ENCODE data around the gene EXT2. TPM values are rescaled to one million over a fixed set of nuclear protein-coding genes. Genes with fewer than 3 reads are reported as not detected.

EXT2 gene
- total and polyA plus RNA-seq, 2 of the 13 experiments (the other 11 are each of a cell fraction or from before 2014, with no cell fraction given) = 61.5 to 68.7 TPM

DNA sequence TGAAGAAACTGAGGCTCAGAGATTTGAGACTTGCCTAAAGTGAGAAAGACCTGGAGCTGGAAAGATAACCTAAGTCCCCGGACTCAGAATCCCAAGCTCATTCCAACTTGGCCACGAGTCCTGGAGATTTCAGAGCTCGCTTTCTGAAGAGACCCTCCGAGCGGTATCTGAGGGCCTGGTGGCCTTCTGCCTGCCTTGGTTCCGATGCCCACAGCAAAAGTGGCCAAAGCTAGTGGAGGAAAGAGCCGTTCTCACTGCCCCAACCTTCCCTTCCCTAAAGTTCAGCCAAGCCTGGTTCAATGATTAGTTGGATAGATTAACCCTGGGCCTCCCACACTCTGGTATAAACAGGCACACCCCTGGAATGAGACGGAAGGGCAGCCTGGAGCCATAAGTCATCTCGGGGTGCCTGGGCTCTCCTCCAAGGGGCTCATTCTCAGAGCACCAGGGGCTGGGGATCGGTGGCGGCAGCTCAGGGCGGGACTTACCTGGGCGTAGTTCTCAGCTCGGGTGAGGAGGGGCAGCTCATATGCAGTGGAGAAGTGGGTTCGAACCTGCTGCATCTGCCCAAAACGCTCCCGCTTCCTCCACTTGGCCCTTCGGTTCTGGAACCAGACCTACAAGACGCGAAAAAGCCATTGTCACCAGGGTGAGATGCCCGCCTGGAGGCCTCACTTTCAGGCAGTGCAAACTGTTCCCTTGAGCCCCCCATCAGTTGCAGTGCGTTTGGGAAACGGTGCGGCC lies 171.7 kb downstream of the EXT2 start (continued):
- TF ChIP-seq, protein P1, sequence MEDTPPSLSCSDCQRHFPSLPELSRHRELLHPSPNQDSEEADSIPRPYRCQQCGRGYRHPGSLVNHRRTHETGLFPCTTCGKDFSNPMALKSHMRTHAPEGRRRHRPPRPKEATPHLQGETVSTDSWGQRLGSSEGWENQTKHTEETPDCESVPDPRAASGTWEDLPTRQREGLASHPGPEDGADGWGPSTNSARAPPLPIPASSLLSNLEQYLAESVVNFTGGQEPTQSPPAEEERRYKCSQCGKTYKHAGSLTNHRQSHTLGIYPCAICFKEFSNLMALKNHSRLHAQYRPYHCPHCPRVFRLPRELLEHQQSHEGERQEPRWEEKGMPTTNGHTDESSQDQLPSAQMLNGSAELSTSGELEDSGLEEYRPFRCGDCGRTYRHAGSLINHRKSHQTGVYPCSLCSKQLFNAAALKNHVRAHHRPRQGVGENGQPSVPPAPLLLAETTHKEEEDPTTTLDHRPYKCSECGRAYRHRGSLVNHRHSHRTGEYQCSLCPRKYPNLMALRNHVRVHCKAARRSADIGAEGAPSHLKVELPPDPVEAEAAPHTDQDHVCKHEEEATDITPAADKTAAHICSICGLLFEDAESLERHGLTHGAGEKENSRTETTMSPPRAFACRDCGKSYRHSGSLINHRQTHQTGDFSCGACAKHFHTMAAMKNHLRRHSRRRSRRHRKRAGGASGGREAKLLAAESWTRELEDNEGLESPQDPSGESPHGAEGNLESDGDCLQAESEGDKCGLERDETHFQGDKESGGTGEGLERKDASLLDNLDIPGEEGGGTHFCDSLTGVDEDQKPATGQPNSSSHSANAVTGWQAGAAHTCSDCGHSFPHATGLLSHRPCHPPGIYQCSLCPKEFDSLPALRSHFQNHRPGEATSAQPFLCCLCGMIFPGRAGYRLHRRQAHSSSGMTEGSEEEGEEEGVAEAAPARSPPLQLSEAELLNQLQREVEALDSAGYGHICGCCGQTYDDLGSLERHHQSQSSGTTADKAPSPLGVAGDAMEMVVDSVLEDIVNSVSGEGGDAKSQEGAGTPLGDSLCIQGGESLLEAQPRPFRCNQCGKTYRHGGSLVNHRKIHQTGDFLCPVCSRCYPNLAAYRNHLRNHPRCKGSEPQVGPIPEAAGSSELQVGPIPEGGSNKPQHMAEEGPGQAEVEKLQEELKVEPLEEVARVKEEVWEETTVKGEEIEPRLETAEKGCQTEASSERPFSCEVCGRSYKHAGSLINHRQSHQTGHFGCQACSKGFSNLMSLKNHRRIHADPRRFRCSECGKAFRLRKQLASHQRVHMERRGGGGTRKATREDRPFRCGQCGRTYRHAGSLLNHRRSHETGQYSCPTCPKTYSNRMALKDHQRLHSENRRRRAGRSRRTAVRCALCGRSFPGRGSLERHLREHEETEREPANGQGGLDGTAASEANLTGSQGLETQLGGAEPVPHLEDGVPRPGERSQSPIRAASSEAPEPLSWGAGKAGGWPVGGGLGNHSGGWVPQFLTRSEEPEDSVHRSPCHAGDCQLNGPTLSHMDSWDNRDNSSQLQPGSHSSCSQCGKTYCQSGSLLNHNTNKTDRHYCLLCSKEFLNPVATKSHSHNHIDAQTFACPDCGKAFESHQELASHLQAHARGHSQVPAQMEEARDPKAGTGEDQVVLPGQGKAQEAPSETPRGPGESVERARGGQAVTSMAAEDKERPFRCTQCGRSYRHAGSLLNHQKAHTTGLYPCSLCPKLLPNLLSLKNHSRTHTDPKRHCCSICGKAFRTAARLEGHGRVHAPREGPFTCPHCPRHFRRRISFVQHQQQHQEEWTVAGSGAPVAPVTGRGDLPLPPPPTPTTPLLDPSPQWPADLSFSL (CRISPR knock-in tag; IDR thresholded peaks at IDR 0.05) = no peak
- TF ChIP-seq RCOR2 (CRISPR knock-in tag; IDR thresholded peaks at IDR 0.05) = no peak
- TF ChIP-seq, protein P2, sequence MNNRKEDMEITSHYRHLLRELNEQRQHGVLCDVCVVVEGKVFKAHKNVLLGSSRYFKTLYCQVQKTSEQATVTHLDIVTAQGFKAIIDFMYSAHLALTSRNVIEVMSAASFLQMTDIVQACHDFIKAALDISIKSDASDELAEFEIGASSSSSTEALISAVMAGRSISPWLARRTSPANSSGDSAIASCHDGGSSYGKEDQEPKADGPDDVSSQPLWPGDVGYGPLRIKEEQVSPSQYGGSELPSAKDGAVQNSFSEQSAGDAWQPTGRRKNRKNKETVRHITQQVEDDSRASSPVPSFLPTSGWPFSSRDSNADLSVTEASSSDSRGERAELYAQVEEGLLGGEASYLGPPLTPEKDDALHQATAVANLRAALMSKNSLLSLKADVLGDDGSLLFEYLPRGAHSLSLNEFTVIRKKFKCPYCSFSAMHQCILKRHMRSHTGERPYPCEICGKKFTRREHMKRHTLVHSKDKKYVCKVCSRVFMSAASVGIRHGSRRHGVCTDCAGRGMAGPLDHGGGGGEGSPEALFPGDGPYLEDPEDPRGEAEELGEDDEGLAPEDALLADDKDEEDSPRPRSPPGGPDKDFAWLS (CRISPR knock-in tag; IDR thresholded peaks at IDR 0.05; ENCODE audit: borderline replicate concordance) = no peak
- no peak for TF ChIP-seq SNAPC2 (CRISPR knock-in tag; IDR thresholded peaks at IDR 0.05)
- TF ChIP-seq ZNF644 (CRISPR knock-in tag; IDR thresholded peaks at IDR 0.05; ENCODE audit: low read depth) = no peak
